Tibial nerve (tissue), 4 donors: ENCODE data around the gene ATP11A.

Source experiments
- CTCF ChIP-seq, 5 experiments: fragments of 200-600 bp in 3 of 5; fragments of 450-650 bp in 2 of 5; sonication (generic) in 3 of 5; IDR thresholded peaks; one replicate each; pipeline ENCODE4 v1.5.1; 2016 to 2019; ENCODE audit warnings: antibody characterized with exemption in 5 of 5, mild to moderate bottlenecking in 3 of 5, moderate library complexity in 2 of 5
- EP300 ChIP-seq, 2 donors: sonication (generic); formaldehyde crosslinking; IDR thresholded peaks; one replicate each; pipeline ENCODE4 v1.6.1; 2017; ENCODE audit warnings: antibody characterized with exemption in 2 of 2, mild to moderate bottlenecking in 1 of 2
- POLR2A ChIP-seq, 2 donors: fragments of 450-650 bp; IDR thresholded peaks; one replicate each; pipeline ENCODE4 v1.6.1; 2017; ENCODE audit warnings: antibody characterized with exemption in 2 of 2, mild to moderate bottlenecking in 2 of 2, moderate library complexity in 2 of 2

GRCh38 chr13:112645327-112645914 lies 44.4 kb upstream of the ATP11A start:
- TF ChIP-seq CTCF (IDR thresholded peaks at IDR 0.05) (no peak), POLR2A (IDR thresholded peaks at IDR 0.05) (no peak), EP300 (IDR thresholded peaks at IDR 0.05) (no peak)
